WERI-Rb-1 (cell line): Measurements from ENCODE around the gene PHAX.

ENCODE experiments used
- DNase-seq: peaks from one replicate; pipeline ENCODE4 v3.0.0-alpha.2; 2020
- H3K27ac ChIP-seq: fragments of 250-450 bp; sonication (Bioruptor Pico); 2 replicates; pipeline ENCODE4 v1.5.1; 2020; ENCODE audit warnings: mild to moderate bottlenecking, moderate library complexity
- H3K27me3 ChIP-seq: fragments of 250-450 bp; sonication (Bioruptor Pico); 2 replicates; pipeline ENCODE4 v1.5.1; 2021; ENCODE audit warnings: mild to moderate bottlenecking, low read depth, moderate library complexity; ENCODE audit not compliant: insufficient read depth, severe bottlenecking
- H3K36me3 ChIP-seq: fragments of 250-450 bp; sonication (Bioruptor Pico); 2 replicates; pipeline ENCODE4 v1.5.1; 2020; ENCODE audit warnings: mild to moderate bottlenecking, moderate library complexity
- H3K4me3 ChIP-seq: 2 replicates; pipeline ENCODE4 v1.5.1; 2011; ENCODE audit warnings: low read depth, mild to moderate bottlenecking, control low read depth, low read length
- H3K9me3 ChIP-seq: fragments of 250-450 bp; sonication (Bioruptor Pico); 2 replicates; pipeline ENCODE4 v1.5.1; 2021; ENCODE audit warnings: mild to moderate bottlenecking, moderate library complexity; ENCODE audit not compliant: severe bottlenecking
- CTCF ChIP-seq: IDR thresholded peaks from 2 replicates; pipeline ENCODE4 v1.5.1; 2011; ENCODE audit warnings: low read depth, mild to moderate bottlenecking, control low read depth, inconsistent platforms, low read length

Gene PHAX

GRCh38 chr5:126589536-126590297 lies 11.0 kb upstream of the PHAX start:
- H3K27ac ChIP-seq, result no peak overlapping the region
- no peak overlapping the region for H3K4me3 ChIP-seq
- peaks cover 12% of the 10 kb centered on the region for H3K36me3 ChIP-seq
- no peak for DNase-seq
- no peaks in the 10 kb centered on the region for H3K9me3 ChIP-seq
- H3K27me3 ChIP-seq, result no peaks in the 10 kb centered on the region
- no peak for TF ChIP-seq CTCF

- no peak overlapping the region for H3K4me3 ChIP-seq
- H3K27me3 ChIP-seq, result no peaks in the 10 kb centered on the region
- TF ChIP-seq CTCF, result no peak
- H3K9me3 ChIP-seq, result no peaks in the 10 kb centered on the region
- no peak overlapping the region for H3K27ac ChIP-seq
- H3K36me3 ChIP-seq, result peaks cover 4% of the 10 kb centered on the region
- no peak for DNase-seq
Measured at GRCh38 chr5:126591549-126591948, 9.2 kb upstream of the PHAX start.

- TF ChIP-seq CTCF, result peak; percentile 61
- Histone ChIP-seq H3K4me3 (peak within 1 kb of the TSS; percentile 69), H3K36me3 (peaks cover 4% of the 10 kb centered on the region), H3K27ac (peak within 1 kb of the TSS; percentile 86), H3K9me3 (no peaks in the 10 kb centered on the region), H3K27me3 (no peaks in the 10 kb centered on the region)
- DNase-seq, result peak; percentile 97
Measured at GRCh38 chr5:126594748-126595485, 5.8 kb upstream of the PHAX start, which contains the start of gene ALDH7A1. Gene ALDH7A1 (minus strand): TSS chr5:126595219. CDS start chr5:126595198, 21 bp downstream.

- DNase-seq, result no peak
- peak overlapping the region; percentile 69 for H3K4me3 ChIP-seq
Measured at GRCh38 chr5:126595486-126596083, 5.2 kb upstream of the PHAX start.

GRCh38 chr5:126597156-126597555 lies 3.6 kb upstream of the PHAX start:
- no peak overlapping the region for H3K4me3 ChIP-seq
- H3K9me3 ChIP-seq, result peaks cover 3% of the 10 kb centered on the region
- no peaks in the 10 kb centered on the region for H3K27me3 ChIP-seq
- H3K36me3 ChIP-seq, result no peaks in the 10 kb centered on the region; the same call in 1 of the 2 replicates
- DNase-seq, result no peak
- no peak for TF ChIP-seq CTCF
- no peak overlapping the region for H3K27ac ChIP-seq

More at GRCh38 chr5:126595486-126596083, 5.2 kb upstream of the PHAX start:
- H3K9me3 ChIP-seq, result peaks cover 3% of the 10 kb centered on the region
- H3K27me3 ChIP-seq, result no peaks in the 10 kb centered on the region
- no peak for TF ChIP-seq CTCF
- peaks cover under 1% of the 10 kb centered on the region; the same call in 1 of the 2 replicates for H3K36me3 ChIP-seq
- H3K27ac ChIP-seq, result peak overlapping the region; percentile 86
